Lower leg skin (tissue), 3 donors: ENCODE measurements around the gene FZD10.

Experiments
- POLR2A ChIP-seq, 2 donors: fragments of 450-650 bp; IDR thresholded peaks; one replicate each; pipeline ENCODE4 v1.6.1; 2016 to 2017; ENCODE audit warnings: antibody characterized with exemption in 2 of 2, mild to moderate bottlenecking in 1 of 2, moderate library complexity in 1 of 2
- TF ChIP-seq, protein P1 (sequence below), 3 donors: fragments of 450-650 bp; IDR thresholded peaks; one replicate each; pipeline ENCODE4 v1.5.1; 2016; ENCODE audit warnings: antibody characterized with exemption in 3 of 3, mild to moderate bottlenecking in 3 of 3, moderate library complexity in 2 of 3

DNA sequence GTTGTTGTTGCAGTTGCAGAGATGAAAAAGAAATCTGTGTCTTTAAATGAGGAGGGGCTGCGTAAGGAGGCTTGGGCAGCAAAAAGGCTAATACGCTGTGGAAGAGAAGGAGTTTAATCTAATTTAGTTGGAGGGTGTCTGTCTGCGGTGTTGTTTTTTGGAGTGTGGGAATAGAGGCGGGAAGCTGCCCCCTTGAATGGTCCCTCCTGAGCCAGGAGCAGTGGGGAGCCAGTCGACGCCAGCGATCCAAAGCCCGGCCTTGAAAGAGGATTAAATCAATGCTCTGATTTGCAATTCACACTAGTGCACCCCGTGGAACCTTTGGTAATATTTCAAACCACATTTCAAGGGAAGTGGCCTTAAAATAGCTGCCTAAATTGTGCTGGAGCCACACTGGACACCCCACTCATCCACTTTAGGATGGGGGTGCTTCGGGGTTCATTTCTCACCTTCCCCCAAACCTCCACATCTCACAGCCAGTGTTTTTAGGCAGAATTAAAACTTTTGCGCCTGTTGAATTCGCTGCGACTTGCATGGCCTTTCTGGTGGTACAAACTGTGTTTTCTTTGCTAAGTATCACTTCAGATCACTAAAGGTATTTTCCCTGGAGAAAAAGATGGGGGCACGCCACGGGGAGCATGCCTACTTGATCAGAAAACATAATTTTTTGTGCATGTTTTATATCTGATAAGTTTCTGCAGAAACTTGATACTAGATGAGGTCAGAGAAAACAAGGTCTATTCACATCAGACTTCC, 4.1 kb upstream of the FZD10 start:
- TF ChIP-seq, protein P1, sequence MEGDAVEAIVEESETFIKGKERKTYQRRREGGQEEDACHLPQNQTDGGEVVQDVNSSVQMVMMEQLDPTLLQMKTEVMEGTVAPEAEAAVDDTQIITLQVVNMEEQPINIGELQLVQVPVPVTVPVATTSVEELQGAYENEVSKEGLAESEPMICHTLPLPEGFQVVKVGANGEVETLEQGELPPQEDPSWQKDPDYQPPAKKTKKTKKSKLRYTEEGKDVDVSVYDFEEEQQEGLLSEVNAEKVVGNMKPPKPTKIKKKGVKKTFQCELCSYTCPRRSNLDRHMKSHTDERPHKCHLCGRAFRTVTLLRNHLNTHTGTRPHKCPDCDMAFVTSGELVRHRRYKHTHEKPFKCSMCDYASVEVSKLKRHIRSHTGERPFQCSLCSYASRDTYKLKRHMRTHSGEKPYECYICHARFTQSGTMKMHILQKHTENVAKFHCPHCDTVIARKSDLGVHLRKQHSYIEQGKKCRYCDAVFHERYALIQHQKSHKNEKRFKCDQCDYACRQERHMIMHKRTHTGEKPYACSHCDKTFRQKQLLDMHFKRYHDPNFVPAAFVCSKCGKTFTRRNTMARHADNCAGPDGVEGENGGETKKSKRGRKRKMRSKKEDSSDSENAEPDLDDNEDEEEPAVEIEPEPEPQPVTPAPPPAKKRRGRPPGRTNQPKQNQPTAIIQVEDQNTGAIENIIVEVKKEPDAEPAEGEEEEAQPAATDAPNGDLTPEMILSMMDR (IDR thresholded peaks at IDR 0.05) = no peak
- no peak for TF ChIP-seq POLR2A (IDR thresholded peaks at IDR 0.05)
